IMR-90 (cell line): Measurements from ENCODE around the gene AURKA. TPM values are rescaled to one million over a fixed set of nuclear protein-coding genes. Genes with fewer than 3 reads are reported as not detected.

Experiments used
- ATAC-seq: fragments of 200-7000 bp; cut with Tn5 transposase; 2 replicates; pipeline ENCODE4 v1.9.1; 2020; ENCODE audit warnings: low read depth, mild to moderate bottlenecking, moderate library complexity
- BruUV-seq: library from RNA; stranded (reverse); fragments of 400-500 nt; replicated peaks from 2 replicates; lab custom pipeline; 2021; lab: Mats Ljungman, UMichigan
- CTCF ChIA-PET: fragments of 300-600 bp; formaldehyde crosslinking; extraction: SDS; loops from one replicate; lab custom pipeline; 2021; ENCODE audit warnings: antibody characterized with exemption; lab: Yijun Ruan, JAX
- POLR2A ChIA-PET: fragments of 300-600 bp; sonication (Branson Sonifier 250); formaldehyde crosslinking; loops from one replicate; lab custom pipeline; 2022; ENCODE audit warnings: antibody characterized with exemption; ENCODE audit not compliant: unreplicated experiment; lab: Charles Lee
- DNase-seq: peaks from one replicate; pipeline ENCODE4 v3.0.0; 2013
- H2AFZ ChIP-seq: replicated peaks from 2 replicates; pipeline ENCODE3; 2013; ENCODE audit warnings: low read length, mild to moderate bottlenecking; ENCODE audit not compliant: poor library complexity
- H2AK5ac ChIP-seq: 2 replicates; pipeline ENCODE4 v1.6.1; 2013; ENCODE audit warnings: low read depth, low read length, inconsistent platforms
- H2AK9ac ChIP-seq: replicated peaks from 2 replicates; pipeline ENCODE3; 2013; ENCODE audit warnings: mild to moderate bottlenecking, low read depth, low read length, moderate library complexity; ENCODE audit not compliant: poor library complexity
- H2BK120ac ChIP-seq: 2 replicates; pipeline ENCODE4 v1.6.1; 2013; ENCODE audit warnings: low read depth, low read length, inconsistent platforms
- H2BK15ac ChIP-seq: 3 replicates; pipeline ENCODE4 v1.6.1; 2013; ENCODE audit warnings: low read depth, low read length, inconsistent platforms
- H2BK20ac ChIP-seq: 2 replicates; pipeline ENCODE4 v1.6.1; 2013; ENCODE audit warnings: low read depth, mild to moderate bottlenecking, inconsistent platforms, low read length, moderate library complexity
- H2BK5ac ChIP-seq: 2 replicates; pipeline ENCODE4 v1.6.1; 2013; ENCODE audit warnings: mild to moderate bottlenecking, low read depth, low read length, inconsistent platforms; ENCODE audit not compliant: poor library complexity, severe bottlenecking
- H3K14ac ChIP-seq: replicated peaks from 2 replicates; pipeline ENCODE4 v1.6.1; 2013; ENCODE audit warnings: low read depth, low read length, inconsistent platforms
- H3K18ac ChIP-seq: 2 replicates; pipeline ENCODE4 v1.6.1; 2013; ENCODE audit warnings: low read depth, low read length, control low read depth
- H3K23ac ChIP-seq: 2 replicates; pipeline ENCODE4 v1.6.1; 2013; ENCODE audit warnings: low read depth, low read length, inconsistent platforms
- H3K27ac ChIP-seq: 2 replicates; pipeline ENCODE4 v1.5.1; 2013; ENCODE audit warnings: mild to moderate bottlenecking, control low read depth, low read length; ENCODE audit not compliant: insufficient read depth
- H3K27me3 ChIP-seq: 2 replicates; pipeline ENCODE4 v1.6.1; 2013; ENCODE audit warnings: low read length; ENCODE audit not compliant: control insufficient read depth, insufficient read depth
- H3K36me3 ChIP-seq: 2 replicates; pipeline ENCODE4 v1.6.1; 2013; ENCODE audit warnings: low read length, mixed read lengths; ENCODE audit not compliant: control insufficient read depth, insufficient read depth
- H3K4ac ChIP-seq: 2 replicates; pipeline ENCODE4 v1.6.1; 2013; ENCODE audit warnings: low read depth, low read length, inconsistent platforms
- H3K4me1 ChIP-seq: 2 replicates; pipeline ENCODE4 v1.6.1; 2013; ENCODE audit warnings: low read length, mixed read lengths; ENCODE audit not compliant: control insufficient read depth, insufficient read depth
- H3K4me2 ChIP-seq: 2 replicates; pipeline ENCODE4 v1.6.1; 2013; ENCODE audit warnings: low read depth, mild to moderate bottlenecking, control low read depth, low read length, moderate library complexity
- H3K4me3 ChIP-seq: 2 replicates; pipeline ENCODE4 v1.5.1; 2013; ENCODE audit warnings: low read depth, mild to moderate bottlenecking, control low read depth, low read length, moderate library complexity; ENCODE audit not compliant: insufficient read depth
- H3K56ac ChIP-seq: 2 replicates; pipeline ENCODE4 v1.6.1; 2013; ENCODE audit warnings: low read length, inconsistent platforms; ENCODE audit not compliant: insufficient read depth; ENCODE audit errors: extremely low read depth
- H3K79me1 ChIP-seq, 2 experiments: 2 replicates each; pipeline ENCODE4 v1.6.1; 2013; ENCODE audit warnings: low read length in 2 of 2, inconsistent platforms in 1 of 2, low read depth in 1 of 2
- H3K9ac ChIP-seq: 2 replicates; pipeline ENCODE4 v1.6.1; 2013; ENCODE audit warnings: low read depth, low read length, control low read depth
- H3K9me1 ChIP-seq: 2 replicates; pipeline ENCODE4 v1.6.1; 2013; ENCODE audit warnings: low read length, inconsistent platforms; ENCODE audit not compliant: insufficient read depth
- H3K9me3 ChIP-seq: 2 replicates; pipeline ENCODE4 v1.6.1; 2013; ENCODE audit warnings: low read length; ENCODE audit not compliant: control insufficient read depth, insufficient read depth
- H4K20me1 ChIP-seq: 2 replicates; pipeline ENCODE4 v1.6.1; 2013; ENCODE audit warnings: low read length, inconsistent platforms; ENCODE audit not compliant: insufficient read depth
- H4K5ac ChIP-seq: 2 replicates; pipeline ENCODE4 v1.6.1; 2013; ENCODE audit warnings: mild to moderate bottlenecking, low read depth, low read length, control low read depth
- H4K8ac ChIP-seq, 2 experiments: 2 replicates each; pipeline ENCODE4 v1.6.1; 2013; ENCODE audit warnings: low read depth in 2 of 2, low read length in 2 of 2, control low read depth in 1 of 2, inconsistent platforms in 1 of 2
- H4K91ac ChIP-seq: 2 replicates; pipeline ENCODE4 v1.6.1; 2013; ENCODE audit warnings: low read depth, low read length, inconsistent platforms; ENCODE audit not compliant: insufficient read depth
- CHD1 ChIP-seq: IDR thresholded peaks from 2 replicates; pipeline ENCODE4 v1.6.1; 2012; ENCODE audit warnings: low read depth, low read length, improper control_type of control experiment
- WGBS, 2 experiments: methylation state at CpG; one replicate each; pipeline versions ENCODE4 v1.1.5 to v1.1.7; 2013; ENCODE audit warnings: missing lambda C conversion rate in 2 of 2; ENCODE audit not compliant: insufficient read length in 1 of 2; ENCODE audit errors: extremely low coverage in 2 of 2; 5-methylcytosine and 5-hydroxymethylcytosine counted together
- dilution Hi-C: fragments of 300-500 bp; cut with HindIII; formaldehyde crosslinking; loops from one replicate; pipeline ENCODE4 v1.14.3; 2018; ENCODE audit warnings: low sequenced_read_pairs; ENCODE audit not compliant: unreplicated experiment
- in situ Hi-C: fragments of 300-500 bp; cut with MboI; formaldehyde crosslinking; loops from 3 replicates; pipeline ENCODE4 v1.14.3; 2019; ENCODE audit warnings: low sequenced_read_pairs, inconsistent platforms, mixed read lengths
- intact Hi-C: fragments of 100-400 bp; cut with micrococcal nuclease; formaldehyde crosslinking; loops from 2 replicates; pipeline ENCODE4 v1.10.0; 2022
- polyA plus RNA-seq, 3 experiments: library from polyadenylated mRNA; depleted of rRNA; stranded (reverse); fragments of >200 nt; gene quantifications; 2 replicates each; pipeline ENCODE4 v1.2.3, GENCODE V29; 2012; ENCODE audit warnings: low replicate concordance in 1 of 3
- total RNA-seq: library from RNA; depleted of rRNA; stranded (reverse); fragments of >200 nt; gene quantifications from 2 replicates; pipeline ENCODE4 v1.2.3, GENCODE V29; 2012

AURKA gene
- total and polyA plus RNA-seq, 2 of the 4 experiments (the other 2 are of a cell fraction): 68.0 to 83.3 TPM

DNA sequence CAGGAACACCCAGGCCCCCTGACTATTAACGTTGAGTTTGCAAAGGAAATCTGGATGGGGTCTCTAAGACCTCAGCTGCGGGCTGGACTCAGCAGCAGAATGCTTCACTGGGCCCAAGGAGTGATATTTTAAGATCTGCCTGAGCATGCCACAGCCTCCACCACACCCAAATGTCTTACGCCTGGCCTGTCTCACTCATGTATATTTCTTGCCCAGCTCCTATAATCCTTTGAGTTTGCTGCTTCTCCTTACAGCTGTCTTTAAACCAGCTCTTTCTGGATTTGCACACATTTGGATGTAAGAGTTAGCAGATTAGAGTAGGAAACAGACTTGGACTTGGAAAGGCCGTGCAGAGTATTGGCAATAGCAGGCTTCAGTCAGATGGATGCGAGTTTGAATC is 36.4 kb upstream of the AURKA start:
- CTCF ChIA-PET: no interaction called here
- intact Hi-C loops: no loop called here
- peak overlapping the region; percentile 96 for H3K27ac ChIP-seq

More for the DNA sequence above, 36.4 kb upstream of the AURKA start:
- Histone ChIP-seq H3K4ac (peak overlapping the region; percentile 96), H3K4me3 (no peak overlapping the region), H3K9me1 (peaks cover 31% of the 10 kb centered on the region), H3K56ac (0 out of 2 replicates have a peak overlapping the region, but pooled peaks have one; percentile 30), H2AK5ac (peak overlapping the region; percentile 97), H4K91ac (peak overlapping the region; percentile 98), H3K14ac (peak overlapping the region; percentile 90), H2BK20ac (peak overlapping the region; percentile 91), H2BK120ac (peak overlapping the region; percentile 97), H3K23ac (peak overlapping the region; percentile 88), H3K9ac (peak overlapping the region; percentile 43; the same call in 1 of the 2 replicates), H2AFZ (no peak overlapping the region), H4K20me1 (no peaks in the 10 kb centered on the region), H3K9me3 (no peaks in the 10 kb centered on the region), H2BK5ac (peak overlapping the region; percentile 97), H2BK15ac (peak overlapping the region; percentile 99; the same call in 2 of the 3 replicates), H3K79me1 (peaks cover 38 to 74% of the 10 kb centered on the region in 2 experiments), H3K18ac (peak overlapping the region; percentile 79), H3K27me3 (no peaks in the 10 kb centered on the region), H3K4me2 (no peak overlapping the region), H2AK9ac (peak overlapping the region; percentile 80), H4K8ac (peak overlapping the region; percentile 91 to 94), H4K5ac (peak overlapping the region; percentile 86), H3K36me3 (peaks cover 9% of the 10 kb centered on the region), H3K4me1 (peaks cover 43% of the 10 kb centered on the region)
- dilution Hi-C loops (no loop called here), in situ Hi-C loops (no loop called here)
- no peak for ATAC-seq
- no CpG with 5 or more reads among the region's 5 CpGs for WGBS, 2 experiments
- TF ChIP-seq CHD1: no peak
- DNase-seq: no peak
- POLR2A ChIA-PET: interaction anchor here (0.9 to 1.7 kb wide), 3 partner anchors 10 to 12 kb away, joined by 3 to 7 read pairs (median 7); no protein-coding TSS in a partner anchor
- BruUV-seq: no TSS peak
